ENCODE data around the gene NCK2.

NCK2 gene

DNA sequence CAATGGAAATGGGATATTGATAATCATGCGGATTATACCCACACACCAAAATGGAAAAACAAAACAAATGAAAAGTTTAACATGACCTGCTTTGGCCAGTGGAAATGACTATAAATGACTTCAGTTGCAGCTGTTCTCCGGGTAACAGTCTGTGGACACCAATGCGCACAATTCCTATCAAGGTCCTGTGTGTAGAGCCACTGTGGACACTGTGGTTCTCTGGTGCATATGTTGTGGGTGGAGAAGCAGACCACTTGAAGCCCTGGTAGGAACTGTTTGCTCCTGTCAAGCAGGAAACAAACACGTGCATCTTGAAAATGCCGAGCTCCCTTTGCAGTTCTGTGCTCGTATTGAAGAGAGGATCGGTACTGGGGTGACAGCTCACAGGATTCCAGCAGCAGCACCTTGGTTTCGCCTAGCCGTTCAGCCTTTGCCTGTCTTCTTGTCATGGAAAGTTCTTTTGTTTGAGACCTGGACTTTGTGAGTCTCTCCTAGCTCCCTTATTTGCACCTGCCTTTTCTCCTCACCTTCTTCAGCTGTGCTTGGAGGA lies 32.9 kb downstream of the NCK2 start:
- no peak overlapping the region for H3K4me3 ChIP-seq (ENCODE audit: low read depth, low read length)
- H3K27me3 ChIP-seq: no peaks in the 10 kb centered on the region
- no peaks in the 10 kb centered on the region for H3K36me3 ChIP-seq
- TF ChIP-seq, protein P1, sequence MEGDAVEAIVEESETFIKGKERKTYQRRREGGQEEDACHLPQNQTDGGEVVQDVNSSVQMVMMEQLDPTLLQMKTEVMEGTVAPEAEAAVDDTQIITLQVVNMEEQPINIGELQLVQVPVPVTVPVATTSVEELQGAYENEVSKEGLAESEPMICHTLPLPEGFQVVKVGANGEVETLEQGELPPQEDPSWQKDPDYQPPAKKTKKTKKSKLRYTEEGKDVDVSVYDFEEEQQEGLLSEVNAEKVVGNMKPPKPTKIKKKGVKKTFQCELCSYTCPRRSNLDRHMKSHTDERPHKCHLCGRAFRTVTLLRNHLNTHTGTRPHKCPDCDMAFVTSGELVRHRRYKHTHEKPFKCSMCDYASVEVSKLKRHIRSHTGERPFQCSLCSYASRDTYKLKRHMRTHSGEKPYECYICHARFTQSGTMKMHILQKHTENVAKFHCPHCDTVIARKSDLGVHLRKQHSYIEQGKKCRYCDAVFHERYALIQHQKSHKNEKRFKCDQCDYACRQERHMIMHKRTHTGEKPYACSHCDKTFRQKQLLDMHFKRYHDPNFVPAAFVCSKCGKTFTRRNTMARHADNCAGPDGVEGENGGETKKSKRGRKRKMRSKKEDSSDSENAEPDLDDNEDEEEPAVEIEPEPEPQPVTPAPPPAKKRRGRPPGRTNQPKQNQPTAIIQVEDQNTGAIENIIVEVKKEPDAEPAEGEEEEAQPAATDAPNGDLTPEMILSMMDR (IDR thresholded peaks at IDR 0.05; ENCODE audit: low read depth, low read length): no peak
- no peaks in the 10 kb centered on the region for H3K4me1 ChIP-seq
- H3K9me3 ChIP-seq: no peaks in the 10 kb centered on the region
- no peak for DNase-seq

GRCh38 chr2:105778080-105778607 lies 33.4 kb downstream of the NCK2 start:
- Histone ChIP-seq H3K4me1 (no peaks in the 10 kb centered on the region), H3K36me3 (no peaks in the 10 kb centered on the region), H3K4me3 (ENCODE audit: low read depth, low read length) (no peak overlapping the region), H3K27me3 (no peaks in the 10 kb centered on the region), H3K9me3 (no peaks in the 10 kb centered on the region)
- TF ChIP-seq, protein P1 (IDR thresholded peaks at IDR 0.05; ENCODE audit: low read depth, low read length): no peak
- DNase-seq: no peak

DNA sequence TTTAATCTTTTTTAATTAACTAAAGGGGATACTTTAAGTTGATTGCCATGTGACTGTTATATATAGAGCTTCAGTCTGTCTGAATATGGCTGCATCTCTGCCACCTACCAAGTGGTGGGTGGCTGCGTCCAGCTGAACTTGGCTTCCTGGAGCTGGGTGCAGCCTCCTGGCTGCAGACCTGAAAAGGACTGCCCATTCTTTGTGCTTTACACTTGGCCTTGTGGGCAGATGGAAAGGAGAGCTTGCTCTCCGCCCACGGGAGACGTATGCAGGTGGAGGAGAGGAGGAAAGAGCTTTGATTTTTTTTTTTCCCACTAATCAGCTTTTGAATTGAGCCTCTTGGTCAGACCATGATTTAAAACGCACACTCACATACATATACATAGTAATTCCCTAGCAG lies 34.7 kb downstream of the NCK2 start:
- TF ChIP-seq, protein P1 (IDR thresholded peaks at IDR 0.05; ENCODE audit: low read depth, low read length): no peak

DNA sequence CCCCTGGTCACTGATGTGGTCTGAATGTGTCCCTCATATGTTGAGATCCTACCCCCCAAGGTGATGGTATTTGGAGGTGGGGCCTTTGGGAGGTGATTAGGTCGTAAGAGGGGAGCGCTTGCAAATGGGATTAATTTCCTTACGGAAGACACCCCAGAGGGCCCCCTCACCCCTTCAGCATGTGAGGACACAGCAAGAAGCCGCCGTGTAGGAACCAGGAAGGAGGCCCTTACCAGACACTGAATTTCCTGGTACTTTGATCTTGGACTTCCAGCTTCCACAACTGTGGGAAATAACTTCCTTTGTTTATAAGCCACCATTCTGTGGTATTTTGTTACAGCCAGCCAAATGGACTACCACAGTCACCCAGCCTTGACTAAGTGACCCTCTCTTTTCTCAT lies 35.9 kb downstream of the NCK2 start:
- TF ChIP-seq, protein P1 (IDR thresholded peaks at IDR 0.05; ENCODE audit: low read depth, low read length): no peak
- no peaks in the 10 kb centered on the region for H3K36me3 ChIP-seq
- no peaks in the 10 kb centered on the region for H3K4me1 ChIP-seq
- H3K4me3 ChIP-seq (ENCODE audit: low read depth, low read length): no peak overlapping the region
- H3K9me3 ChIP-seq: no peaks in the 10 kb centered on the region
- no peak for DNase-seq
- no peaks in the 10 kb centered on the region for H3K27me3 ChIP-seq

More for the DNA sequence above, 34.7 kb downstream of the NCK2 start:
- no peaks in the 10 kb centered on the region for H3K4me1 ChIP-seq
- H3K9me3 ChIP-seq: no peaks in the 10 kb centered on the region
- H3K36me3 ChIP-seq: no peaks in the 10 kb centered on the region
- no peak for DNase-seq
- H3K4me3 ChIP-seq (ENCODE audit: low read depth, low read length): no peak overlapping the region
- H3K27me3 ChIP-seq: no peaks in the 10 kb centered on the region

DNA sequence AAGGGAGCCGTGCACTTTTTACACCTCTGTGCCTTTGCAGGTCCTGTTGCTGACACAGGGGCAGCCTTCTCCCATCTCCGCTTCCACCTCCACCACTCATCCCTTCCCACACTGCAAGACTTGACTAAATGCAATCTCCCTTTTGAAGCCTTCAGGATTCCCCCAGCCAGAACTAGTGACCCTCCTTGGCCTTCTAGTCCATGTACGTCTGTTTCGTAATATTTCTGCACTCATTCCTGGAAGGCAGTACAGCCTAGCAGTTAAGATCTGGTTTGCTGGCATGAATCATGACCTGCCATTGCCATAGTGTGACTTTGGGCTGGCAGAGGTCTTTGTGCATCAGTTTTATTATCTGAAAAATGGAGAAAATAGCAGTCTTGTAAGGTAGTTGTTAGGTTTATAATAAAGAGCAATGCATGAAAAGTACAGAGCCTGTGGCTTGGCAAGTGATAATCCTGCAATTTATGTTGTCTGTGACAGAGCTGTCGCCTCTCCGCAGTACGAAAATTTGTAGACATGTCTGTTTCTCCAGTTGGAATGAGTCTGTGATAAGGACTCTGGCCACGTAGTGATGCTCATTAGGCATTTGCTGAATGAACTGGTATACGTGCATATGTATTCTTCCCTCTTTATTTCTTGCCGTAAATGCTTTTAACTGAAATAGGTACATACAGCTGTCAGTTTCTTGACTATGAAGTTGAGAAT lies 36.7 kb downstream of the NCK2 start:
- H3K27me3 ChIP-seq: no peaks in the 10 kb centered on the region
- TF ChIP-seq, protein P1 (IDR thresholded peaks at IDR 0.05; ENCODE audit: low read depth, low read length): no peak
- no peaks in the 10 kb centered on the region for H3K4me1 ChIP-seq
- H3K4me3 ChIP-seq (ENCODE audit: low read depth, low read length): no peak overlapping the region
- no peak for DNase-seq
- H3K9me3 ChIP-seq: no peaks in the 10 kb centered on the region
- H3K36me3 ChIP-seq: no peaks in the 10 kb centered on the region

DNA sequence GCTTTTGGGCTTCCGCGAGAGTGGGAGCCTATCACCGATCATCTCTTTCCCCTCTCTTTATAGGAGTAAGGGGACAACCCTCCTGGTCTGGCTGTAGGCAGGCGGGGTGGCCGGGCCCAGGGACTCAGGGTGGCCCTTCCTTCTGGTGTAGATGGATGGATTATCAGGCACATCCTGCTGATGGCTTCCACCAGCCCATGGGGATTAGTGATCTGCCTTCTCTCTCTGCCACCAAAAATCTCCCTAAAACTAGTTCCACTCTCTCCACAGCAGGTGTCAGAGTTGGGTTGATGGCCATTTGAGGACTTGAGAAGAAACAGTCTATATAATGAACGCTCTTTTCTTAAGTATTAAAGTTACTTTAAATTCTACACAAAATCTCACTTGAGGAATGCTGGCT lies 37.4 kb downstream of the NCK2 start:
- no peaks in the 10 kb centered on the region for H3K4me1 ChIP-seq
- no peaks in the 10 kb centered on the region for H3K9me3 ChIP-seq

More for the DNA sequence above, 37.4 kb downstream of the NCK2 start:
- Histone ChIP-seq H3K36me3 (no peaks in the 10 kb centered on the region), H3K4me3 (ENCODE audit: low read depth, low read length) (no peak overlapping the region), H3K27me3 (no peaks in the 10 kb centered on the region)
- TF ChIP-seq, protein P1 (IDR thresholded peaks at IDR 0.05; ENCODE audit: low read depth, low read length): no peak
- no peak for DNase-seq

Measured in BE2C (cell line).